WTC11 (cell line): Measurements from ENCODE around the gene LDLR.
"Not testable (repeated sequence)": the region's sequence is repeated elsewhere in the genome, so short reads cannot be mapped to it uniquely, and the experiment has no call there.

Experiments
- TF ChIP-seq, protein P1 (sequence below): fragments of 200-600 bp; IDR thresholded peaks from 2 replicates; pipeline ENCODE4 v1.8.0; 2022; ENCODE audit warnings: antibody characterized with exemption
- TF ChIP-seq, protein P2 (sequence below): sonication (generic); formaldehyde crosslinking; IDR thresholded peaks from 2 replicates; pipeline ENCODE4 v1.8.0; 2022; ENCODE audit warnings: mild to moderate bottlenecking, missing genetic modification reagents

DNA sequence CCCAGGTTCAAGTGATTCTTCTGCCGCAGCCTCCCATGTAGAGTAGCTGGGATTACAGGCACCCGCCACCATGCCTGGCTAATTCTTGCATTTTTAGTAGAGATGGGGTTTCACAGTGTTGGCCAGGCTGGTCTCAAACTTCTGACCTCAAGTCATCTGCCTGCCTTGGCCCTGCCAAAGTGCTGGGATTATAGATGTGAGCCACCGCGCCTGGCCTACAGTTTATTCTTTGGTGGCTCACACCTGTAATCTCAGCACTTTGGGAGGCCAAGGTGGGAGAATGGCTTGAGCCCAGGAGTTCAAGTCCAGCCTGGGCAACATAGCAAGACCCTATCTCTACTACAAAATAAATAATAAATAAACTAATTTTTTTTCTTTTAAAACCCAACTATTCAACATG, 34.9 kb downstream of the LDLR start:
- TF ChIP-seq, protein P1, sequence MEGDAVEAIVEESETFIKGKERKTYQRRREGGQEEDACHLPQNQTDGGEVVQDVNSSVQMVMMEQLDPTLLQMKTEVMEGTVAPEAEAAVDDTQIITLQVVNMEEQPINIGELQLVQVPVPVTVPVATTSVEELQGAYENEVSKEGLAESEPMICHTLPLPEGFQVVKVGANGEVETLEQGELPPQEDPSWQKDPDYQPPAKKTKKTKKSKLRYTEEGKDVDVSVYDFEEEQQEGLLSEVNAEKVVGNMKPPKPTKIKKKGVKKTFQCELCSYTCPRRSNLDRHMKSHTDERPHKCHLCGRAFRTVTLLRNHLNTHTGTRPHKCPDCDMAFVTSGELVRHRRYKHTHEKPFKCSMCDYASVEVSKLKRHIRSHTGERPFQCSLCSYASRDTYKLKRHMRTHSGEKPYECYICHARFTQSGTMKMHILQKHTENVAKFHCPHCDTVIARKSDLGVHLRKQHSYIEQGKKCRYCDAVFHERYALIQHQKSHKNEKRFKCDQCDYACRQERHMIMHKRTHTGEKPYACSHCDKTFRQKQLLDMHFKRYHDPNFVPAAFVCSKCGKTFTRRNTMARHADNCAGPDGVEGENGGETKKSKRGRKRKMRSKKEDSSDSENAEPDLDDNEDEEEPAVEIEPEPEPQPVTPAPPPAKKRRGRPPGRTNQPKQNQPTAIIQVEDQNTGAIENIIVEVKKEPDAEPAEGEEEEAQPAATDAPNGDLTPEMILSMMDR: not testable (repeated sequence)
- TF ChIP-seq, protein P2, sequence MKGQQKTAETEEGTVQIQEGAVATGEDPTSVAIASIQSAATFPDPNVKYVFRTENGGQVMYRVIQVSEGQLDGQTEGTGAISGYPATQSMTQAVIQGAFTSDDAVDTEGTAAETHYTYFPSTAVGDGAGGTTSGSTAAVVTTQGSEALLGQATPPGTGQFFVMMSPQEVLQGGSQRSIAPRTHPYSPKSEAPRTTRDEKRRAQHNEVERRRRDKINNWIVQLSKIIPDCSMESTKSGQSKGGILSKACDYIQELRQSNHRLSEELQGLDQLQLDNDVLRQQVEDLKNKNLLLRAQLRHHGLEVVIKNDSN (CRISPR knock-in tag): not testable (repeated sequence)
